CD4-positive, alpha-beta T cell (primary cell): ENCODE results near the gene STK11. TPM values are rescaled to one million over a fixed set of nuclear protein-coding genes. Genes with fewer than 3 reads are reported as not detected.

ENCODE experiments used
- ATAC-seq: fragments of 200-7000 bp; cut with Tn5 transposase; one replicate; pipeline ENCODE4 v1.10.0; 2022; ENCODE audit warnings: mild to moderate bottlenecking; ENCODE audit not compliant: poor library complexity
- CTCF ChIA-PET: fragments of 350-600 bp; sonication (Branson Sonifier 250); formaldehyde crosslinking; loops from one replicate; lab custom pipeline; 2021; ENCODE audit warnings: antibody characterized with exemption, inconsistent platforms; lab: Charles Lee
- POLR2A ChIA-PET: fragments of 350-600 bp; sonication (Branson Sonifier 250); formaldehyde crosslinking; loops from one replicate; lab custom pipeline; 2021; ENCODE audit warnings: antibody characterized with exemption, inconsistent platforms; lab: Charles Lee
- DNase-seq, 14 experiments: peaks; one replicate each; pipeline ENCODE4 v3.0.0-alpha.2; 2013 to 2020; ENCODE audit warnings: mixed read lengths in 2 of 14
- H3K27ac ChIP-seq, 2 donors: one replicate each; pipeline versions ENCODE4 v1.5.1 to v1.7.0; 2013; ENCODE audit warnings: low read length in 2 of 2, low read depth in 1 of 2, mild to moderate bottlenecking in 1 of 2
- H3K27me3 ChIP-seq, 2 experiments: 1 replicate in 1 of 2; 2 replicates in 1 of 2; pipeline versions ENCODE4 v1.6.1 to v1.7.0; 2013; ENCODE audit warnings: low read length in 2 of 2, control low read depth in 1 of 2, mild to moderate bottlenecking in 1 of 2, moderate library complexity in 1 of 2; ENCODE audit not compliant: insufficient read depth in 2 of 2, control insufficient read depth in 1 of 2
- H3K36me3 ChIP-seq: one replicate; pipeline ENCODE4 v1.6.1; 2013; ENCODE audit warnings: low read length, control low read depth; ENCODE audit not compliant: insufficient read depth
- H3K4me1 ChIP-seq: one replicate; pipeline ENCODE4 v1.6.1; 2013; ENCODE audit warnings: low read length, control low read depth; ENCODE audit not compliant: insufficient read depth
- H3K4me3 ChIP-seq: one replicate; pipeline ENCODE4 v1.5.1; 2013; ENCODE audit warnings: mild to moderate bottlenecking, low read length, moderate library complexity
- H3K9me3 ChIP-seq, 2 experiments: 1 replicate in 1 of 2; 2 replicates in 1 of 2; pipeline versions ENCODE4 v1.6.1 to v1.7.0; 2013; ENCODE audit warnings: low read length in 2 of 2, mild to moderate bottlenecking in 2 of 2, control low read depth in 1 of 2, moderate library complexity in 1 of 2; ENCODE audit not compliant: control insufficient read depth in 1 of 2, insufficient read depth in 1 of 2
- H3K27ac Mint-ChIP-seq: one replicate; pipeline ENCODE4 v1.8.0; 2020; ENCODE audit warnings: mixed read lengths
- H3K27me3 Mint-ChIP-seq: one replicate; pipeline ENCODE4 v1.8.0; 2021; ENCODE audit warnings: mixed read lengths
- H3K36me3 Mint-ChIP-seq: one replicate; pipeline ENCODE4 v1.8.0; 2021; ENCODE audit warnings: low read depth, mixed read lengths
- H3K4me1 Mint-ChIP-seq: one replicate; pipeline ENCODE4 v1.8.0; 2021; ENCODE audit warnings: low read depth, mixed read lengths
- H3K4me3 Mint-ChIP-seq: one replicate; pipeline ENCODE4 v1.8.0; 2020; ENCODE audit warnings: mild to moderate bottlenecking, mixed read lengths
- H3K9me3 Mint-ChIP-seq: one replicate; pipeline ENCODE4 v1.8.0; 2020; ENCODE audit warnings: mixed read lengths
- CTCF ChIP-seq: fragments of 200-600 bp; IDR thresholded peaks from one replicate; pipeline ENCODE4 v1.8.0; 2022; ENCODE audit warnings: antibody characterized with exemption, mild to moderate bottlenecking
- intact Hi-C, 2 experiments: fragments of 100-400 bp; cut with DNase I in 1 of 2; cut with micrococcal nuclease in 1 of 2; formaldehyde crosslinking; loops; one replicate each; pipeline versions ENCODE4 v1.15.1 to v1.9.0; 2023 to 2025; cut with DNase I, micrococcal nuclease
- total RNA-seq, 174 experiments: library from RNA in 2 of 174; stranded (reverse) in 2 of 174; gene quantifications; one replicate each; pipeline ENCODE4 v1.2.3 and lab custom pipeline; 2021 to 2026

STK11 gene
- total RNA-seq, 2 experiments from 2014 or later: 49.7 to 53.0 TPM

GRCh38 chr19:1217366-1217765, 11.8 kb downstream of the STK11 start:
- Histone ChIP-seq H3K36me3 (peaks cover 30% of the 10 kb centered on the region), H3K27me3 (no peaks in the 10 kb centered on the region), H3K4me1 (peaks cover 23% of the 10 kb centered on the region), H3K4me3 (no peak overlapping the region), H3K9me3 (no peaks in the 10 kb centered on the region), H3K27ac (no peak overlapping the region)
- intact Hi-C loops: no loop called here
- H3K36me3 Mint-ChIP-seq: peaks cover 15% of the 10 kb centered on the region
- no peaks in the 10 kb centered on the region for H3K9me3 Mint-ChIP-seq
- TF ChIP-seq CTCF: no peak
- H3K27me3 Mint-ChIP-seq: no peaks in the 10 kb centered on the region
- no peak overlapping the region for H3K27ac Mint-ChIP-seq
- CTCF ChIA-PET: interaction anchor here (0.7 to 1.3 kb wide), 2 partner anchors 24 to 104 kb away, joined by 3 to 4 read pairs; no protein-coding TSS in a partner anchor
- no peak for DNase-seq
- POLR2A ChIA-PET: interaction anchor here (1.2 to 1.4 kb wide), 2 partner anchors 11 to 51 kb away, joined by 4 to 5 read pairs; partner anchors contain the start of gene CIRBP
- H3K4me3 Mint-ChIP-seq: no peak overlapping the region
- no peak for ATAC-seq
- peaks cover 14% of the 10 kb centered on the region for H3K4me1 Mint-ChIP-seq

- ChIA-PET CTCF (no interaction called here), POLR2A (interaction anchor here (0.5 kb wide), 1 partner anchor 46 kb away, joined by 3 read pairs; no protein-coding TSS in a partner anchor)
- ATAC-seq: no peak
- Histone ChIP-seq H3K27ac (no peak overlapping the region), H3K4me1 (peaks cover 9% of the 10 kb centered on the region), H3K36me3 (peaks cover 41% of the 10 kb centered on the region), H3K4me3 (no peak overlapping the region), H3K27me3 (no peaks in the 10 kb centered on the region), H3K9me3 (no peaks in the 10 kb centered on the region)
- no peak overlapping the region for H3K4me3 Mint-ChIP-seq
- intact Hi-C loops: no loop called here
- H3K9me3 Mint-ChIP-seq: no peaks in the 10 kb centered on the region
- H3K27me3 Mint-ChIP-seq: no peaks in the 10 kb centered on the region
- H3K4me1 Mint-ChIP-seq: peaks cover 4% of the 10 kb centered on the region
- peaks cover 10% of the 10 kb centered on the region for H3K36me3 Mint-ChIP-seq
- TF ChIP-seq CTCF: no peak
- DNase-seq: no peak
- H3K27ac Mint-ChIP-seq: no peak overlapping the region
Measured at GRCh38 chr19:1218751-1219567, 13.4 kb downstream of the STK11 start.

GRCh38 chr19:1219786-1220476, 14.4 kb downstream of the STK11 start:
- H3K4me3 Mint-ChIP-seq: no peak overlapping the region
- no peak for ATAC-seq
- Histone ChIP-seq H3K27ac (no peak overlapping the region), H3K4me1 (no peaks in the 10 kb centered on the region), H3K4me3 (no peak overlapping the region), H3K9me3 (no peaks in the 10 kb centered on the region), H3K36me3 (peaks cover 50% of the 10 kb centered on the region), H3K27me3 (no peaks in the 10 kb centered on the region)
- no peak for DNase-seq
- TF ChIP-seq CTCF: no peak
- intact Hi-C loops: no loop called here
- H3K27ac Mint-ChIP-seq: no peak overlapping the region
- no peaks in the 10 kb centered on the region for H3K9me3 Mint-ChIP-seq
- no peaks in the 10 kb centered on the region for H3K4me1 Mint-ChIP-seq
- peaks cover 7% of the 10 kb centered on the region for H3K36me3 Mint-ChIP-seq
- H3K27me3 Mint-ChIP-seq: no peaks in the 10 kb centered on the region
- POLR2A ChIA-PET: no interaction called here
- CTCF ChIA-PET: no interaction called here
